MCF 10A (cell line): ENCODE data around the gene GIMAP2. TPM values are rescaled to one million over a fixed set of nuclear protein-coding genes. Genes with fewer than 3 reads are reported as not detected.

ENCODE experiments used
- BruUV-seq: library from RNA; stranded (reverse); fragments of 400-500 nt; replicated peaks from 2 replicates; lab custom pipeline; 2021; lab: Mats Ljungman, UMichigan
- CTCF ChIA-PET: fragments of 300-600 bp; sonication (Branson Sonifier 250); formaldehyde crosslinking; extraction: SDS; loops from one replicate; lab custom pipeline; 2021; ENCODE audit warnings: antibody characterized with exemption, inconsistent platforms; lab: Yijun Ruan, JAX
- POLR2A ChIA-PET: fragments of 300-600, 350-650 bp; sonication (Branson Sonifier 250); formaldehyde crosslinking; extraction: SDS; loops from one replicate; lab custom pipeline; 2020; ENCODE audit warnings: antibody characterized with exemption, inconsistent platforms; lab: Yijun Ruan, JAX
- DNase-seq: peaks from one replicate; pipeline ENCODE4 v3.0.0-alpha.2; 2018; ENCODE audit not compliant: unreplicated experiment
- H3K27ac Mint-ChIP-seq: one replicate; pipeline ENCODE4 v1.8.0; 2022; ENCODE audit warnings: mild to moderate bottlenecking, low read depth, mixed read lengths; ENCODE audit not compliant: unreplicated experiment
- H3K27me3 Mint-ChIP-seq: one replicate; pipeline ENCODE4 v1.8.0; 2022; ENCODE audit warnings: mixed read lengths; ENCODE audit not compliant: insufficient read depth, unreplicated experiment
- H3K36me3 Mint-ChIP-seq: one replicate; pipeline ENCODE4 v1.8.0; 2022; ENCODE audit warnings: mild to moderate bottlenecking, moderate library complexity, mixed read lengths; ENCODE audit not compliant: insufficient read depth, unreplicated experiment
- H3K4me1 Mint-ChIP-seq: one replicate; pipeline ENCODE4 v1.8.0; 2022; ENCODE audit warnings: mixed read lengths; ENCODE audit not compliant: insufficient read depth, unreplicated experiment
- H3K4me3 Mint-ChIP-seq: one replicate; pipeline ENCODE4 v1.8.0; 2022; ENCODE audit warnings: mild to moderate bottlenecking, moderate library complexity, mixed read lengths; ENCODE audit not compliant: unreplicated experiment
- H3K9me3 Mint-ChIP-seq: one replicate; pipeline ENCODE4 v1.8.0; 2022; ENCODE audit warnings: mixed read lengths; ENCODE audit not compliant: unreplicated experiment
- CTCF ChIP-seq: fragments of 200-600 bp; IDR thresholded peaks from one replicate; pipeline ENCODE4 v1.8.0; 2022; ENCODE audit warnings: antibody characterized with exemption, mild to moderate bottlenecking; ENCODE audit not compliant: unreplicated experiment
- intact Hi-C: fragments of 100-400 bp; cut with micrococcal nuclease; formaldehyde crosslinking; loops from 2 replicates; pipeline ENCODE4 v1.14.1; 2022
- total RNA-seq: library from RNA; stranded (reverse); gene quantifications from 2 replicates; pipeline ENCODE4 v1.2.3, GENCODE V29; 2022

Gene GIMAP2
- total RNA-seq, 1 experiment from 2014 or later = not detected

GRCh38 chr7:150742286-150742968 lies 56.9 kb downstream of the GIMAP2 start:
- POLR2A ChIA-PET = no interaction called here
- no TSS peak for BruUV-seq
- no peak for TF ChIP-seq CTCF
- CTCF ChIA-PET = interaction anchor here (0.5 to 1.0 kb wide), 4 partner anchors 26 to 763 kb away, joined by 3 to 4 read pairs (median 3); no protein-coding TSS in a partner anchor
- Mint-ChIP-seq H3K27ac (no peak overlapping the region), H3K4me3 (no peak overlapping the region), H3K4me1 (peaks cover 12% of the 10 kb centered on the region), H3K27me3 (no peaks in the 10 kb centered on the region), H3K36me3 (no peaks in the 10 kb centered on the region), H3K9me3 (no peaks in the 10 kb centered on the region)
- DNase-seq = no peak
- intact Hi-C loops = no loop called here

Other genes starting within 250 kb of the GIMAP2 start
- gene GIMAP8, start 235.1 kb upstream of the GIMAP2 start, total RNA-seq = not detected in 2 replicates
- gene GIMAP7, start 170.8 kb upstream of the GIMAP2 start, total RNA-seq = not detected in 2 replicates
- gene GIMAP4, start 118.3 kb upstream of the GIMAP2 start, total RNA-seq = not detected in 2 replicates
- gene GIMAP6, start 53.3 kb upstream of the GIMAP2 start, total RNA-seq = not detected in 2 replicates
- not detected in 2 replicates for gene GIMAP1, start 30.9 kb downstream of the GIMAP2 start, total RNA-seq
- gene GIMAP5, start 51.7 kb downstream of the GIMAP2 start, total RNA-seq = not detected in 2 replicates
- gene TMEM176B, start 114.7 kb downstream of the GIMAP2 start, total RNA-seq = 0.42 TPM in 1 of 2 replicates, not detected in the other
- gene TMEM176A, start 115.1 kb downstream of the GIMAP2 start, total RNA-seq = not detected in 2 replicates
- gene AOC1, start 166.8 kb downstream of the GIMAP2 start, total RNA-seq = 0.23 TPM in 1 of 2 replicates, not detected in the other